ENCODE results near the gene AGBL4.

The AGBL4 gene

DNA sequence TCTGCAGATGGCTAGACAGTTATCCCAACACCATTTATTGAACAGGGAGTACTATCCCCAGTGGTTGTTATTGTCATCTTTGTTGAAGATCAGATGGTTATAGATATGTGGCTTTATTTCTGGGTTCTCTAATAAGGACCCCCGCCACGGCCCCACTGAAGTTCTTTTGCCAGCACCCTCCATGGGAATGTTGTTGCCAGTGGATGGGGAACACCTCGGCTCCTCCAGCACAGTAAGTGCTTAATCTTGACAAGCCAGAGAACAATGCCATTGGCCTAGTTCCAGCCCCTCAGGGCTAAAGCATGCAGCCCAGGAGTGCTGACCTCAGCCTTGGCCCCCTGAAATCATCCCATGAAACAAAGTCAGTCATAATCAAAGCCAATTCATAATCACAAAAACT lies 337.6 kb downstream of the AGBL4 start:
- H4K91ac ChIP-seq (ENCODE audit: low read length): no peak overlapping the region
- H3K79me1 ChIP-seq (replicated peaks; ENCODE audit: low read length, poor library complexity, severe bottlenecking): no peaks in the 10 kb centered on the region
- no peak overlapping the region for H3K18ac ChIP-seq (ENCODE audit: low read depth in 1 of 2, low read length in 2 of 2)
- no peak overlapping the region for H3K27ac ChIP-seq (ENCODE audit: low read length, poor library complexity, severe bottlenecking)
- WGBS: 56% methylated on average over 3 of the region's 3 CpGs
- no peaks in the 10 kb centered on the region for H3K27me3 ChIP-seq (ENCODE audit: control insufficient read depth in 1 of 2, insufficient read depth in 1 of 2, low read length in 2 of 2)
- no peaks in the 10 kb centered on the region for H3K4me1 ChIP-seq (ENCODE audit: control insufficient read depth, insufficient read depth, low read depth, low read length)
- no peak overlapping the region for H2BK15ac ChIP-seq (ENCODE audit: low read depth, poor library complexity, severe bottlenecking)
- H2BK12ac ChIP-seq (ENCODE audit: low read length in 2 of 2): no peak overlapping the region
- H3K4ac ChIP-seq (ENCODE audit: low read depth in 1 of 2, low read length in 2 of 2): no peak overlapping the region
- H2BK5ac ChIP-seq (ENCODE audit: low read depth, low read length, poor library complexity, severe bottlenecking): no peak overlapping the region
- no peak for DNase-seq
- no peak overlapping the region for H3K23ac ChIP-seq (ENCODE audit: low read length in 2 of 2)
- no peaks in the 10 kb centered on the region for H3K36me3 ChIP-seq (ENCODE audit: control insufficient read depth in 1 of 2, insufficient read depth in 2 of 2, low read depth in 1 of 2, low read length in 2 of 2)
- H4K8ac ChIP-seq (ENCODE audit: low read length): no peak overlapping the region
- no peak overlapping the region for H2AFZ ChIP-seq (ENCODE audit: low read depth, low read length)
- no peak overlapping the region for H3K9ac ChIP-seq (ENCODE audit: low read length)
- peaks cover 16% of the 10 kb centered on the region for H3K9me3 ChIP-seq (ENCODE audit: control insufficient read depth, low read length)
- no peak overlapping the region for H3K14ac ChIP-seq (ENCODE audit: low read length in 2 of 2)
- H3K4me3 ChIP-seq (ENCODE audit: insufficient read depth in 1 of 2, low read depth in 1 of 2, low read length in 2 of 2): no peak overlapping the region
- H2AK5ac ChIP-seq (ENCODE audit: low read length, severe bottlenecking): no peak overlapping the region
- no peak overlapping the region for H3K4me2 ChIP-seq (ENCODE audit: low read length, poor library complexity, severe bottlenecking)
- no peak overlapping the region for H2BK120ac ChIP-seq (ENCODE audit: low read depth, low read length)

DNA sequence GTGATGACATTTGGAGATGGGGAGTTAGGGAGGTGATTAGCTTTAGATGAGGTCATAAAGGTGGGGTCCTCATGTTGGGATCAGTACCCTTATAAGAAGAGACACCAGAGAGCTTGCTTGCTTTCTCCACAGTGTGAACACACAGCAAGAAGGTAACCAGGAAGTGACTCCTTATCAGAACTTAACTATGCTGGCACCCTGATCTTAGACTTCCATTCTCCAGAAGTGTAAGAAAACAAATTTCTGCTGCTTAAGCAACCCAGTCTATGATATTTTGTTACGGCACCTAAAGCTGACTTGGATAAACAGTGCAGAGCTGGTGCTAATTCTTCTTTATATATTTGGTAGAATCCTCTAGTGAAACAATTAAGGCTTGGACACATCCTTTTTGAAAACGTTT lies 346.0 kb downstream of the AGBL4 start:
- no peak overlapping the region for H3K27ac ChIP-seq (ENCODE audit: low read length, poor library complexity, severe bottlenecking)
- no peak for DNase-seq
- no peak overlapping the region for H2BK12ac ChIP-seq (ENCODE audit: low read length in 2 of 2)
- peaks cover 5% of the 10 kb centered on the region for H3K9me3 ChIP-seq (ENCODE audit: control insufficient read depth, low read length)
- H3K4ac ChIP-seq (ENCODE audit: low read depth in 1 of 2, low read length in 2 of 2): no peak overlapping the region
- H3K27me3 ChIP-seq (ENCODE audit: control insufficient read depth in 1 of 2, insufficient read depth in 1 of 2, low read length in 2 of 2): no peaks in the 10 kb centered on the region
- no peak overlapping the region for H2BK15ac ChIP-seq (ENCODE audit: low read depth, poor library complexity, severe bottlenecking)
- no peaks in the 10 kb centered on the region for H3K79me1 ChIP-seq (replicated peaks; ENCODE audit: low read length, poor library complexity, severe bottlenecking)
- H2AK5ac ChIP-seq (ENCODE audit: low read length, severe bottlenecking): no peak overlapping the region
- no peak overlapping the region for H4K91ac ChIP-seq (ENCODE audit: low read length)
- H2BK120ac ChIP-seq (ENCODE audit: low read depth, low read length): no peak overlapping the region
- H3K23ac ChIP-seq (ENCODE audit: low read length in 2 of 2): no peak overlapping the region
- no peak overlapping the region for H2BK5ac ChIP-seq (ENCODE audit: low read depth, low read length, poor library complexity, severe bottlenecking)
- H3K9ac ChIP-seq (ENCODE audit: low read length): no peak overlapping the region
- H3K4me2 ChIP-seq (ENCODE audit: low read length, poor library complexity, severe bottlenecking): no peak overlapping the region
- WGBS: no CpG with 5 or more reads among the region's 2 CpGs
- no peak overlapping the region for H3K14ac ChIP-seq (ENCODE audit: low read length in 2 of 2)
- H3K4me3 ChIP-seq (ENCODE audit: insufficient read depth in 1 of 2, low read depth in 1 of 2, low read length in 2 of 2): no peak overlapping the region
- H3K36me3 ChIP-seq (ENCODE audit: control insufficient read depth in 1 of 2, insufficient read depth in 2 of 2, low read depth in 1 of 2, low read length in 2 of 2): no peaks in the 10 kb centered on the region
- H3K4me1 ChIP-seq (ENCODE audit: control insufficient read depth, insufficient read depth, low read depth, low read length): no peaks in the 10 kb centered on the region
- H3K18ac ChIP-seq (ENCODE audit: low read depth in 1 of 2, low read length in 2 of 2): no peak overlapping the region
- no peak overlapping the region for H2AFZ ChIP-seq (ENCODE audit: low read depth, low read length)
- H4K8ac ChIP-seq (ENCODE audit: low read length): no peak overlapping the region

DNA sequence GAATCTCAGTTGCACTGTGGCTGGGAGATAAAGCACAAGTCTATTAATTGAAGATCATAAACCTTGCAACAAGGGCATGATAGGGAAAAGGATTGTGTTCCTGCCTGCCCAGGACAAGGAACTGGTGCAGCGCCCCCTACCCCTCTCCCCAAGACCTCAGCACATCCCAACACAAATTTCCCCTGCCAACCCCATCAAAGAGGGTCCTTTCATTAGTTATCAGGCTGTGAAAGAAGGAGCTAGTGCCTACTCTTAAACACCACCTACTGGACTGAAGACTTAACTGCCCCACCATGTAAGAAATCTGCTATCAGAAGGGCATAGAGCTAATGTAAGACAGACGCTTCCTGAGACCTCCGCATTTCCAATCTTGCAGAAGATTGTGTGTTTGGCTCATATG lies 372.6 kb downstream of the AGBL4 start:
- H3K9me3 ChIP-seq (ENCODE audit: control insufficient read depth, low read length): peaks cover 28% of the 10 kb centered on the region
- H2BK120ac ChIP-seq (ENCODE audit: low read depth, low read length): no peak overlapping the region
- H3K23ac ChIP-seq (ENCODE audit: low read length in 2 of 2): no peak overlapping the region
- no peaks in the 10 kb centered on the region for H3K27me3 ChIP-seq (ENCODE audit: control insufficient read depth in 1 of 2, insufficient read depth in 1 of 2, low read length in 2 of 2)
- H2BK5ac ChIP-seq (ENCODE audit: low read depth, low read length, poor library complexity, severe bottlenecking): no peak overlapping the region
- no peaks in the 10 kb centered on the region for H3K4me1 ChIP-seq (ENCODE audit: control insufficient read depth, insufficient read depth, low read depth, low read length)
- no peak overlapping the region for H2AFZ ChIP-seq (ENCODE audit: low read depth, low read length)
- no peak overlapping the region for H2BK12ac ChIP-seq (ENCODE audit: low read length in 2 of 2)
- H4K91ac ChIP-seq (ENCODE audit: low read length): no peak overlapping the region
- no peak overlapping the region for H3K4ac ChIP-seq (ENCODE audit: low read depth in 1 of 2, low read length in 2 of 2)
- no peak overlapping the region for H3K4me2 ChIP-seq (ENCODE audit: low read length, poor library complexity, severe bottlenecking)
- H3K18ac ChIP-seq (ENCODE audit: low read depth in 1 of 2, low read length in 2 of 2): no peak overlapping the region
- no peak overlapping the region for H3K27ac ChIP-seq (ENCODE audit: low read length, poor library complexity, severe bottlenecking)
- H3K9ac ChIP-seq (ENCODE audit: low read length): no peak overlapping the region
- H3K4me3 ChIP-seq (ENCODE audit: insufficient read depth in 1 of 2, low read depth in 1 of 2, low read length in 2 of 2): no peak overlapping the region
- H2AK5ac ChIP-seq (ENCODE audit: low read length, severe bottlenecking): no peak overlapping the region
- 63% methylated on average over 3 of the region's 3 CpGs for WGBS
- H2BK15ac ChIP-seq (ENCODE audit: low read depth, poor library complexity, severe bottlenecking): no peak overlapping the region
- H3K79me1 ChIP-seq (replicated peaks; ENCODE audit: low read length, poor library complexity, severe bottlenecking): no peaks in the 10 kb centered on the region
- no peaks in the 10 kb centered on the region for H3K36me3 ChIP-seq (ENCODE audit: control insufficient read depth in 1 of 2, insufficient read depth in 2 of 2, low read depth in 1 of 2, low read length in 2 of 2)
- DNase-seq: no peak
- no peak overlapping the region for H4K8ac ChIP-seq (ENCODE audit: low read length)
- H3K14ac ChIP-seq (ENCODE audit: low read length in 2 of 2): no peak overlapping the region

DNA sequence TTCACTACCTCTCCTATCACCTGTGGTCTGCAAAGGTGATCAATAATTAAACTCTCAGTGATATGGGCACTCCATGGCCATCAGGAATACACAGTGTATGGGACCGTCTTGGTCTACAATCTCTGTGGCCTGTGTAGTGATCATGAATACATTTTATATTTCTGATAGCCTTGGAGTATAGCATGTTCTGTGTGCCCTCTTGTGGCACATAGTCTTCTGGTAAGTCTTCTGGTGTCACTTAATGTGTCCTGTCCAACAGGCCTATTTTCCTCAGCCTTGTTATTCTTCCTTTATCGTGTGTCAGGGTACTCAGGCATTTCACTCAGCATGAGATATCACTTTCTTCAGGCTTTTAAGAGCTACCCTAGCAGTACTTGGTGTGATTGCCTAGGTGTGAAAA lies 393.6 kb downstream of the AGBL4 start:
- no peak for DNase-seq
- Histone ChIP-seq H3K9ac (ENCODE audit: low read length) (no peak overlapping the region), H3K4me1 (ENCODE audit: control insufficient read depth, insufficient read depth, low read depth, low read length) (no peaks in the 10 kb centered on the region), H2AFZ (ENCODE audit: low read depth, low read length) (no peak overlapping the region), H3K14ac (ENCODE audit: low read length in 2 of 2) (no peak overlapping the region), H3K4ac (ENCODE audit: low read depth in 1 of 2, low read length in 2 of 2) (no peak overlapping the region), H4K91ac (ENCODE audit: low read length) (no peak overlapping the region), H2AK5ac (ENCODE audit: low read length, severe bottlenecking) (no peak overlapping the region), H3K27ac (ENCODE audit: low read length, poor library complexity, severe bottlenecking) (no peak overlapping the region), H3K23ac (ENCODE audit: low read length in 2 of 2) (no peak overlapping the region), H3K9me3 (ENCODE audit: control insufficient read depth, low read length) (peaks cover 23% of the 10 kb centered on the region), H3K27me3 (ENCODE audit: control insufficient read depth in 1 of 2, insufficient read depth in 1 of 2, low read length in 2 of 2) (no peaks in the 10 kb centered on the region), H3K4me2 (ENCODE audit: low read length, poor library complexity, severe bottlenecking) (no peak overlapping the region), H3K4me3 (ENCODE audit: insufficient read depth in 1 of 2, low read depth in 1 of 2, low read length in 2 of 2) (no peak overlapping the region), H2BK120ac (ENCODE audit: low read depth, low read length) (no peak overlapping the region), H3K18ac (ENCODE audit: low read depth in 1 of 2, low read length in 2 of 2) (no peak overlapping the region), H4K8ac (ENCODE audit: low read length) (no peak overlapping the region), H2BK15ac (ENCODE audit: low read depth, poor library complexity, severe bottlenecking) (no peak overlapping the region), H2BK5ac (ENCODE audit: low read depth, low read length, poor library complexity, severe bottlenecking) (no peak overlapping the region), H3K36me3 (ENCODE audit: control insufficient read depth in 1 of 2, insufficient read depth in 2 of 2, low read depth in 1 of 2, low read length in 2 of 2) (no peaks in the 10 kb centered on the region), H3K79me1 (replicated peaks; ENCODE audit: low read length, poor library complexity, severe bottlenecking) (no peaks in the 10 kb centered on the region), H2BK12ac (ENCODE audit: low read length in 2 of 2) (no peak overlapping the region)
- 42% methylated on average over 1 of the region's 2 CpGs for WGBS

All from mesenchymal stem cell (in vitro differentiated cells and primary cell).